ENCODE results near the gene SH3GL2. TPM values are rescaled to one million over a fixed set of nuclear protein-coding genes. Genes with fewer than 3 reads are reported as not detected.
"Not testable (repeated sequence)": the region's sequence is repeated elsewhere in the genome, so short reads cannot be mapped to it uniquely, and the experiment has no call there.

SH3GL2 gene
- total RNA-seq, 1 donor from 2014 or later = 76.2 TPM

DNA sequence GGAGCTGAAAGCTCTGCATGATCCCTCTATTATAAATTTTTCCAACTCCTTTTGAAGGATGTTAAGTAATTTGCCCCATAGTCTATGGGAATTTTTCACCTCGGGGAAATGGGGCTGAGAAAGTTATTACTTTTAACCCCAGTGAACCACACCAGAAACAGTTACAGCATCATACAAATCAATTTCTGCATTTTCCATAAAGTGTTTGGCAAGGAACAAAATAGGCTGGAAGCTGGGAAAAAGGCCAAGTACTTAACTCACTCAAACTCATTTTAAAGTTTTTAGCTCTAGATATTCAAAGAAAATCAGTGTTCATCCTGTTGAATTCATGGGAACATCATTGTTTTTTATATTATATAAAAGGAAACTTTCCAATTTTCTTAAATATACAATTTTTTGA is 160.9 kb downstream of the SH3GL2 start:
- DNase-seq (ENCODE audit: low spot score in 2 of 2) (no peak), FAIRE-seq (no peak)

DNA sequence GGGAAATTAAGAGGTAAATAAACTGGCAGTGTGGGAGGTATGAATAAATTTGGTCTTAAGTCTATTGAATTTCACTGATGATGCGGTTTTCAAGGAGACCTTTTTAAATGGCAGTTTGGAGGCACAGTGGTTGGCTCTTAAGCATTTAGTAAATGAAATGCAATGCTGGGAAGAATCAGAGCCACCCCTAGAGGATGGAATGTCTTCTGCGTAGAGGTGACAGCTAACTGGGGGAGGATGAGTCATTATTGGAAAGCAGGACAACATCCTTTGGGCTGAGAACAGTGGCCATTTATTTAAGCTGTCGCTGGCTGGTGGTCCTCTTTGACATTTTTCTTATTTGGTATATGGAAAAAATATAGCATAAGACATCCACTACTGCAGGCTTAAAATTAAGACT is 163.2 kb downstream of the SH3GL2 start:
- DNase-seq (ENCODE audit: low spot score in 2 of 2) (no peak), FAIRE-seq (no peak)

DNA sequence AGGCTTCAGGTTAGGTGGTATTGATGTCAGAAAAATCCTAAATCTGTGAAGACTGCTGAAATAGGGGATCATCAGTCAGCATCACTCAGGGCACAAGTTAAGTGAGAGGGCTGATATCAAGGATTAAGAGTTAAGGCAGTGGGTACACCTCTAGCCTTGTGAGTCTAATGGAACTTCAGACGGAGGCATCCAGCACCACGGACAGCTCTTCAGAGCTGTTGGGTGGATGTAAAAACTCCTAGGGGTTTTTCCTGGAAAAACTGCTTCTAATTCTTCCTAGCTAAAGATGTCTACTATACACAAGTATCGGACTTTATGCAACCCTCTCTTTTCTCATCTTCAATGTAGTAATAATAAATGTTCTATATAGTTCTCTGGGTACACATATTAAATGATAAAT is 165.9 kb downstream of the SH3GL2 start:
- DNase-seq (ENCODE audit: low spot score in 2 of 2) (no peak), FAIRE-seq (no peak)

DNA sequence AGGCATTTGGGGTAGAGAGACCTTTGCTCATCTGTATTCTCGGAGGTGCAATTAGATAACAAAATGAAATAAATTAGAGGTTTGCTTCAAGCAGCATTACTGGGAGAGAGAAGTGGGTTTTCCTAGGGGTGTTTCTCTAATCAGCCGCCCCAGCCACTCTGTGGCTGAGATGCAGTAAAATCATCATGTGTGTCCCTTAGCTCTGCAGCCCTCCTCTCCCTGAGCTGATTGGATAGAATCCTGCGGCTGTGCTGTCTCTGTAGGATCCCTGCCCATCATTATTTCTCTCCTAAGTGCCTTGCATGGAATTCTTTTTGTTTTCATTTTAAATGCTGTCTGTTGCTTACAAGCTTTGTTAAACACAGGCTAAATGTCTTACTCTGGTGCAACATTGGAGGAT is 171.4 kb downstream of the SH3GL2 start:
- no peak for DNase-seq (ENCODE audit: low spot score in 2 of 2)

DNA sequence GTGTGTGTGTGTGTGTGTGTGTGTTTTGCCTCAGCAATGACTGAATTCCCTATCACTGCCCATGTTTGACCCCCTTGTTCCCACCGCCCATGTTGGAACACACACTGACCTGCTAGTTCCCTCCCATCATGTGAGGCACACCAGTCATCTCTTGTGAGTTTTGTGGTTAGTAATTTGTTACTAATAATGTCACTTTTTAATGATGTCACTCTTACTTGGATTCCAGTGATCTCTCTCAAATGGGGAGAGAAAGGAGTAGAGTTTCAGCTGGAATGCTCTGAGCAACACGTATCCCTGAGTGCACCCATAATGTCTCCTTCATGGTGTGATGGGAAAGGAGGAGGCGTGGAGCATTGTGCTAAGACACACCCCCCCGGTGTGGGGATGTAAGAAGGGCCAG is 172.6 kb downstream of the SH3GL2 start:
- DNase-seq (ENCODE audit: low spot score in 2 of 2) = no peak
- FAIRE-seq = no peak

More for the DNA sequence above, 171.4 kb downstream of the SH3GL2 start:
- no peak for FAIRE-seq

DNA sequence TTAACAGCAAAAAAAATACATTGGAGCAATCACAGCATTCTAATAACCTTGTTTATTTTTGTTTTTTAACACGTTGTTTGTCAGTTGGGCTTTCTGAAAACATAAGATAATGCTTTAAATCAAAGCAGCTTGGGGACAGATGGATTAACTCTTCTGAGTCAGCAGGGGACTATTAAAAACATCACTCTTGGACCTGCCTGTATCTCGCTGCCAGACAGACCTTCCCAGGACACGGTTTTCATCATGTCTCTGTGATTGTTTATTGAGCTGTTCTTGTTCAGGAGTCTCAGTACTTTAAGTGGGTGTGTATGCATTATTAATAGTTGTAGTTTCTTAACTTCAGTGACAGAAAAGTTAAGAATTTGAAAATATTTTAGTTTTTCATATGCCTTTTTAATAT is 173.2 kb downstream of the SH3GL2 start:
- DNase-seq (ENCODE audit: low spot score in 2 of 2) (no peak), FAIRE-seq (no peak)

DNA sequence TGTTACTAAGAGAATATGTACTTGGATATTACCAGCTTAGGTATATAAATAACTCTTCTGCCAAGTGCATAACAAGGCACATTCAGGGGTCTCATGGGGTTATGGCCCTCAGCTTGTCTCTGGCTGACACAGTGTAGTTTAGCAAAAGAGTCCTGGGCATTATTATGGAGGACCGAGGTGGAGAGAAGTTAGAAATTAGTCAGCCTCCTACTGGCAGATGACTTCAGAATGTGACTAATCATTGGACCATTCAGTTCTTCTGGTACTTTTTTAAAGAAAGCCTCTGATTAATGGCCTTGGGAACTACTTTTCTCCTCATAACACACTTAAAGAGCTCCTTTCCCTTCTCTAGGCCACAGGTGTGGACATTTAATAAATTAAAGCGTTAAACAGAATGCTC is 178.9 kb downstream of the SH3GL2 start:
- DNase-seq (ENCODE audit: low spot score in 2 of 2) = no peak

DNA sequence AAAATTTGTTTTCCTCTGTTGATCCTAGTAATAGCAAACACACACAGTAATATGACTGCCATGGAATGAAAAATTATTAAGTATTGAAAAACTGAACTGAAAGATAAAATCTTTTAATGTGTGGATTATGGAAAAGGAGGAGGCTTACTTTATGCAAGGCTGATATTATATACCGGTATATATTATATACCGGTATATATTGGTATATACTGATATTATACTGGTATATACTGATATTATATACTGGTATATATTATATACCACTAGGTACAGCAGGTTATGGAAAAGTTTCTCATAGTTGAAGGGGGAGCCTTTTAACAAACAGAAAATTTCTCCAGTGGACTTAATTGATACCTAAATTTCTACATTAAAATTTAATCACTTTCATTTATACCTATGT is 181.4 kb downstream of the SH3GL2 start:
- FAIRE-seq = no peak

More for the DNA sequence above, 178.9 kb downstream of the SH3GL2 start:
- FAIRE-seq = no peak

DNA sequence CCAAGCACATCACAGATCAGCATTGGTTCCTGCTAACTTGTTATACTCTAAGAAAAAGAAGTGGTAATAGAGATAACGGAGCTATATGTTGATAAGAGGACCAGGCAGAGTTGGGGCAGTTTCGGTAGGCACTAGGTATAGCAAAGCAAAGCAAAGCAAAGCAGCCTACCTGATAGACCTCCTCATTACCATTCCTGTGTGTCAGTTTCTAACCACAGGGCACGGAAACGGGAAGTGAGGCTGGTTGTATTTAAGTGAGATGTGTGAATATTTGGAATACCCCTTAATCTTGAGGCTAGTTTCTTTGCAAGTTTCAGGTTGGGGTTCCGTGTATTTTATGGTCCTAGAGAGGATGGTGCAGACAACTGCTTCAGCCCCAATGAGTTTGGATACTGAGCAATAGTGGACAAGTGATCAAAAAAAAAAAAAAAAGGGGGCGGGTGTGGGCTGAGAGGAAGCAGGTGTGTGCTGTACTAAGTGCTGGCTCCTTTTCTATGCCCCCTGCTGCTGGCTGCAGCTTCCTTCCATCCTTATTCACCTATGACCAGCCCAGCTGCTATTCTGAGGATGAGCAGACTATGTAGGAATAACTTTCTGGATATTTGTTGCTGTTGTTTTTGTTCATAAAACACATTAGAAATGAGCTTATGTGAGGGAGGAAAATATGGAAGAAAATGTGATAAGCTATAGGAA is 183.3 kb downstream of the SH3GL2 start:
- no peak for DNase-seq (ENCODE audit: low spot score in 2 of 2)

More for the DNA sequence above, 181.4 kb downstream of the SH3GL2 start:
- no peak for DNase-seq (ENCODE audit: low spot score in 2 of 2)

DNA sequence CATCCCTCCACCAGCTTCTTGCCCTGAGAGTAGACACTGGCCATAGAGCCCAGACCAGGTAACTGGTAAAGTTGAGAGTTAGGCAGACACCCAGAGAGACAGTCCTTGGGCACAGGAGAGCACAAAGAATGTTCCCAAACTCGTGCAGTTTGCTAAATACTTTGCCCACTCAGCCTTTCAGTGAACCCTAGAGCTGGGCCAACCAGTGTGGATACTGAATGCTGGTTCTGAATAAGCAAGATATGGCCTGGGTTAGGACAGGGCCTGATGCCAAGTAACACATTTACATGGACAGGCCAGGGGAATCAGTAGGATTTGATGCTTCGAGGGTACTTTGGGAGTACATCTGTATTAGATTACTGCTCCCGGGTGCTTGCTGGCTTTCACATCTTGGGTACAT is 185.4 kb downstream of the SH3GL2 start:
- FAIRE-seq = no peak
- DNase-seq (ENCODE audit: low spot score in 2 of 2) = no peak

More for the DNA sequence above, 183.3 kb downstream of the SH3GL2 start:
- FAIRE-seq = no peak

DNA sequence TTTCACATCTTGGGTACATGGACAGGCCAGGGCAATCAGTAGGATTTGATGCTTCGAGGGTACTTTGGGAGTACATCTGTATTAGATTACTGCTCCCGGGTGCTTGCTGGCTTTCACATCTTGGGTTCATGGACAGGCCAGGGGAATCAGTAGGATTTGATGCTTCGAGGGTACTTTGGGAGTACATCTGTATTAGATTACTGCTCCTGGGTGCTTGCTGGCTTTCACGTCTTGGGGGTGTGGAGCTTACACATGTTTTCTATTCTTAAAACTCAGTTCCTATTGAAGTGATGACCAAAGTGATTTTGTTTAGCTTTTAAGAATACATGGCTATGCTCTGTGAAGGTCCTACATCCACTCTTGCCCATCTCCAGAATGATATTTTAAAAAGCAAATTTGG is 186.3 kb downstream of the SH3GL2 start:
- DNase-seq (ENCODE audit: low spot score in 2 of 2); FAIRE-seq: not testable (repeated sequence)

DNA sequence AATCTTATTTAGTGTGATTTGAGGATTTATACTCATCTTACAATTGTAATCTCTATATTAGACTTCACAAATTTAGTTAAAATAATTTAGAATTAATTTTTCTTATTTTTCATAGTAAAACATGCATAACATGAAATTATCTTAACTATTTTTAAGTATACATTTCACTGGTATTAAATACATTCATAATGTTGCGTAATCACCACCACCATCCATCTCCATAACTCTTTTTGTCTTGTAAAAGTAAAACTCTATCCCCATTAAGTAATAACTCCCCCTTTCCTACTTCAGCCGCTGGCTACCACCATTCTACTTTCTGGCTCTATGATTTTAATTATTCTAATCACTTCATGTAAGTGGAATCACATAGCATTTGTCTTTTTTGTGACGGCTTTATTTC is 193.4 kb downstream of the SH3GL2 start:
- no peak for FAIRE-seq
- no peak for DNase-seq (ENCODE audit: low spot score in 2 of 2)

DNA sequence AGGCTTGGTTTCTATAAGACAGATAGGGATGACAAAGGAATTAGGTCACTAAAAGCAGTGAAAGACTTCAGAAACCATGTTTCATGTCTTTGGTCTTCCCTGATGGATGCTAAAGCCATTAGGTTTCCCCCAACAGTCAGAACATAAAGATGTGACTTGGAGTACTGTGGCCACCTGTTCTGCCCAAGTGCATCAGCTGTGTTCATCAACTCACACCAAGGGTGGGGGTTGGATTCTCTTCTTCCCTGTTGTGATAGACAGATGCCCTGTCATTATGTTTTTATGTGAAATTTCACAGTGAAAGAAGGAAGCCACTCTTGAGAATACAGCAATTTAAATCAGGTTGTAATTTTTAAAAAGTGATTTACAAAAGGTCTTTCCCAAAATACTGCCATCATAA is 196.8 kb downstream of the SH3GL2 start:
- DNase-seq (ENCODE audit: low spot score in 2 of 2) = no peak
- no peak for FAIRE-seq

DNA sequence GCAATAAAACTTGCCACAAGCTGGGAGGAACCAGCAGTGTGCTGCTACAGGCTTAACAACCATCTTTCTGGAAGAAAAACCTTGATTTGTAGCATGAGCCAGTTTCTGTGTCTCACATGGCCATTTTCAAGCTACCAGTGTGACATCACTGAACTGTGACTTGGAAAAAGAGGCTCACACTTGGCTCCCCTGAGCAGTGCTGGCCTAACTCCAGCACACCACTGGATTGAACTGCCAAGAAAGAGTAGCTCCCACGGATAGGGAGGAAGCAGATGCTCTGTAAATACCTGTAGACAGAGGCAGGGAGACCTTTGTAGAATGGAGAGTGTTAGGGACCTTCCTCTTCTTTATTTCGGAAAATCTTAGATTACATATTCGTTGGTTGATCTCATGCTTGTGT is 197.9 kb downstream of the SH3GL2 start:
- DNase-seq (ENCODE audit: low spot score in 2 of 2) = no peak
- FAIRE-seq = no peak

DNA sequence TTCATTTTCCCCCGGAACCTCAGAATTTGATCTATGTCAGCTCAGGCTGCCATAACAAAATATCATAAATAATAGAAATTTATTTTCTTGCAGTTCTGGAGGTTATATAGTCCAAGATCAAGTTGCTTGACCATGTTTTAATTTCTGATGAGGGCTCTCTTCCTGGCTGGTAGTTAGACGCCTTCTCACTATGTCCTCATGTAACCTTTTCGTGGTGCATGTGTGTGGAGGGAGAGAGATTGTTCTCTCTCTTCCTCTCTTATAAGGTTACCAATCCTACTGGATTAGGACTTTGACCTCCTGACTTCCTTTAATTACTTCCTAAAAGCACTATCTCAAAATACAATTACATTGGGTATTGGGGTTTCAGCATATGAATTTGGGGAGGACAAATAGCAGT is 198.6 kb downstream of the SH3GL2 start:
- no peak for DNase-seq (ENCODE audit: low spot score in 2 of 2)
- no peak for FAIRE-seq

DNA sequence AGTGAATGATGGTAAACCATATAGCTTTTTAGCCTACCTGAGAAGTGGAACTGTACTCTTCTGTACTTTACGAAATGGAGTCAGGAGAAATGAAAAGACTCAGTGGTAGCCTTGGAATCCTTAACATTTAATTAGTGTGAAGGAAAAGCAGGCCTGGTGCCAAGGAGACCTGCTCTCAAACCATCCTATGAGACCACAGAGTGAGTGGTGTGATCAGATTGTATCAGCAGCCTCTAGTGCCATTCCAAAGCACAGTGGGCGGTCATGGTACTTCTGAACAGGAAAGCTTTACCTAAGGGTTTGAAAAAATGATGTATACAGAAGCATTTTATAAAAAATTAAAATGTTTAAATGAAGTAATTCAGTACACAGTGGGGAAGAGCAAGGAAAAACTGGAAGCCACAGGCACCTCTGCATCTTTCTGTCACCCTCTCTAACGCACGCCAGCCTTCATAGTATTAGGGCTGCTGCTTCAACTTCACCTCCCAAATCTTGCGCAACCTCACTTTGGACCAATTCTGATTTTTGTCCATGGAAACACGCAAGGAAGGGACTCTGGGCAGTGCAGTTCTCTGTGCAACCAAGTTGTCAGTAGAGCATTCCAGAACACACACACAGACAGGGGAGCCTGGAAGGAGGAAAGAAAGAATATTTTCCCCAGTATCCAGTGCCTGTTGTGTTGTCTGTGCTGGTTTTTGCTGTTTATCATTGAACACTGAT is 203.7 kb downstream of the SH3GL2 start:
- FAIRE-seq (no peak), DNase-seq (ENCODE audit: low spot score in 2 of 2) (no peak)

DNA sequence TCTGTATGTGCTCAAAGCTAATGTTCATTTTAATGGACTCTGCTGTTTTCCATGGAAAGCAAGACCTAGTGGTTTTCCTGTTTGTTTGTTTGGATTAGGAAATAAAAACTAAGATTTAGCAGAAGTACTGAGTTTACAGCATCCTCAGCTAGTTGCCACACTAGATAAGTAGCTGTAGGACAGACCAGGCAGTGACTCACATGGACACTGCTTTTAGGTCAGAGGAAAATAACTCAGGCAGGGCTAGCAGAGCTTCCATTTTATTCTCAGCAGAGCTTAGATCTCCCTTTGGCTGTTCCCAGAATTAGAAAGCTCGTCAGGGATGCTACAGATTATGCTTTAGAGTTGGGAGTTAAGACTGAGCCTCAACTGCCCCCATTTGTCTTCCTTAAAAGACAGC is 204.4 kb downstream of the SH3GL2 start:
- DNase-seq (ENCODE audit: low spot score in 2 of 2) = no peak

DNA sequence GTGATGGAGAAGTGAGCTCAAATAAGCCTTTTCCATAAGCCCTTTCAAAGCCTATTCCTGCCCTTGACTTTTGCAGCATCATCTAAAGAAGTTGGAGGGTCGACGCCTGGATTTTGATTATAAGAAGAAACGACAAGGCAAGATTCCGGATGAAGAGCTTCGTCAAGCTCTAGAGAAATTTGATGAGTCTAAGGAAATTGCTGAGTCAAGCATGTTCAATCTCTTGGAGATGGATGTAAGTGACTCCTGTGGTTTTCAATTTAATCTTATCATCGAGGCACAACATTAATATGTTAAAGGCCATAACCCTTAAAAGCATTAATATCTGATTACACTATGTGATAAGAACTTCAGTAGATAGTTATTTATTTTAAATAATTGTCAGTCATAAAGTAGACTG is 210.4 kb downstream of the SH3GL2 start:
- DNase-seq (ENCODE audit: low spot score in 2 of 2) = no peak
- FAIRE-seq = no peak

More for the DNA sequence above, 204.4 kb downstream of the SH3GL2 start:
- no peak for FAIRE-seq

DNA sequence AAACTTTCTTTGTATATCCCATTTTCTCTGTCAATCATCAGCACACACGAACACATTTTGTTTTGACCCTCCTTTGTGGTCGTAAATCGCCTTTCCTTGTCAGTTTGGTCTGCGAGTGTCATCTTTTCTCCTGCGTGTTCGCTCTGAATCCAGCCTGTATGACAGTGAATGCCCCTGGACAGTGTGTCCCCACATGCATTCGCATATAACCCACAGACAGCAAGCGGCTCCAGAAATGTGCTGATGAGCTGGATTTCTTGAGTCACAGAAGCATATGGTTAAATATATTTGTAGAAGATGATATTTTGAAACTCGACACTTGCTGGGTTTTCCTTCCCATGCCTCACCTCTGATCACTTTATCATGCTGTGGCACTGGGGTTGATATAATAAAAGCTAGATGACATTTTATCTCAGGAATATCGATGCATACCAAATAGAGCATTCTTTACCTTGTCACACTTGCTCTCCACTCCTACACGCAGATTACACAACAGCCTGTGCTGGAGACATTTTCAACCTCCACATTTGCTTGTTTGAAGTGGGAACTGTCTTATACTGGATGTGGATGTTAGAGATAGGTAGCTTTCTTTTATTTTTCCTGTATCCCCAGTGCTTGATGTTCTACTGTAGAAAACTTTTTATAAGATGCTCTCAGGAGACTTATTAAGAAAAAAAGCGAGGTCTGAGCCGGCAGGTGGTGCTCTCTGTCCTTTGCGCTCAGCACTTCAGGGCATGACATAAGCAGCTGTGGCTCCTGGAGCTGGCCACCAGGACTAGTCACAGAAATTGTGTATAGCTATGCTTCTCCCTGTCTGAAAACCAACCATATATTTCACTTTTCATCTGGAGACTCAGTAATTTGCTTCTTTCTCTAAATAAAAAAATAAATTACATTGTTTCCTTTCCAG is 215.1 kb downstream of the SH3GL2 start:
- DNase-seq (ENCODE audit: low spot score in 2 of 2) (no peak), FAIRE-seq (no peak)

DNA sequence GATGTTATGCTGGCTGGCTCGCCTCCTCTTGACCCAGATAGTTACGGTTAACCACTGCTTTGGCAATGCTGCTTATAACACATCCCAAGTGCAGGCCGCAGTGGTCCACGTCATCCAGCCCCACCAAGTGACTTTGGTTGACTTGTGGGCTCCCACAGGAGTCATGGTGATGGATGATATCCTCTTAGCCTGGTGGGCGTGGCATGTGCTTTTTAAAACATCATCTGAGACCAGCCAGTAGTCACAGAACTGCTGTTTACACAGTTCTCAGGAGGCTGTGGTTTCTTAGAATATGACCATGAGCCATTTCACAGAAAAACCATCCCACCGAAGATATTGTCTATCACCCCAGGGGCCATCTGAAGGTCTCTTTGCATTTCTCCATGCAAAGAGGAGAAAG is 216.9 kb downstream of the SH3GL2 start:
- FAIRE-seq (no peak), DNase-seq (ENCODE audit: low spot score in 2 of 2) (no peak)

DNA sequence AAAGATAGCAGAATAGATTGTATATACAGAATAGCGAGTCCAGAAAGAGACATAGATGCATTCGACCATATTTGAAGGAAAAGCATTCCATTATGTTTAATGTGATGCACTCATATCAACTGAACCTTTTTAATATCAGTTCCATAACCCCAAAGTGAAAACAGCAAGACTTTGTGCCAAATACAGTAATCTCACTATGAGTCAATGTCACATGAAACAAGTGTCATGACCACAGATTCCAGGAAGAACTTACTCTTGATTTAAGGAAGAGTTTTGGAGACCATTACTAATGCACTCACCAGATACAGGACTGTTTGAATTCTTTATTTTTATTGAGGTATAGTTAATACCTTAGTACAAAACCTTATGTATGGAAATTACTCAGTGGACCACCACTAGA is 220.5 kb downstream of the SH3GL2 start:
- FAIRE-seq (no peak), DNase-seq (ENCODE audit: low spot score in 2 of 2) (no peak)

Data from frontal cortex (tissue), 4 donors.